Neural cell (in vitro differentiated cells): ENCODE measurements around the gene CYTH3. TPM values are rescaled to one million over a fixed set of nuclear protein-coding genes. Genes with fewer than 3 reads are reported as not detected.

Source experiments
- H2AFZ ChIP-seq: fragments of 200-600, 300-800 bp; sonication (generic), shearing (Covaris generic); 2 replicates; pipeline ENCODE4 v1.6.0; 2014; ENCODE audit warnings: low read depth, mild to moderate bottlenecking, antibody characterized with exemption, low read length, moderate library complexity
- H3F3A ChIP-seq: fragments of 200-600 bp; shearing (Covaris generic); 2 replicates; pipeline ENCODE4 v1.6.1; 2016; ENCODE audit warnings: mild to moderate bottlenecking, moderate library complexity, mixed read lengths, antibody characterized with exemption, low read length; ENCODE audit not compliant: insufficient read depth, poor library complexity, severe bottlenecking
- H3K27ac ChIP-seq: fragments of 200-600, 300-800 bp; sonication (generic), shearing (Covaris generic); 2 replicates; pipeline ENCODE4 v1.5.1; 2014; ENCODE audit warnings: mild to moderate bottlenecking, low read length, moderate library complexity
- H3K27me3 ChIP-seq: fragments of 300-800, 200-600 bp; sonication (generic), shearing (Covaris generic); 2 replicates; pipeline ENCODE4 v1.6.0; 2014; ENCODE audit warnings: mild to moderate bottlenecking, low read depth, low read length, moderate library complexity; ENCODE audit not compliant: insufficient read depth
- H3K36me3 ChIP-seq: fragments of 300-800, 200-600 bp; sonication (generic), shearing (Covaris generic); 2 replicates; pipeline ENCODE4 v1.5.1; 2014; ENCODE audit warnings: mild to moderate bottlenecking, antibody characterized with exemption, low read length, moderate library complexity; ENCODE audit not compliant: insufficient read depth
- H3K4me2 ChIP-seq: fragments of 300-800, 200-600 bp; sonication (generic), shearing (Covaris generic); 2 replicates; pipeline ENCODE4 v1.6.0; 2014; ENCODE audit warnings: mild to moderate bottlenecking, low read length
- H3K4me3 ChIP-seq: fragments of 300-800, 200-600 bp; sonication (generic), shearing (Covaris generic); 2 replicates; pipeline ENCODE4 v1.5.1; 2014; ENCODE audit warnings: mild to moderate bottlenecking, low read length, moderate library complexity
- H3K79me2 ChIP-seq: fragments of 200-600 bp; shearing (Covaris generic); replicated peaks from 2 replicates; pipeline ENCODE4 v1.6.0; 2014; ENCODE audit warnings: mild to moderate bottlenecking, low read length, moderate library complexity; ENCODE audit not compliant: insufficient read depth
- H3K9ac ChIP-seq: fragments of 300-800, 200-600 bp; sonication (generic), shearing (Covaris generic); 2 replicates; pipeline ENCODE4 v1.6.1; 2016; ENCODE audit warnings: mild to moderate bottlenecking, low read length, mixed read lengths
- H3K9me2 ChIP-seq: fragments of 200-600 bp; shearing (Covaris generic); 2 replicates; pipeline ENCODE4 v1.6.1; 2016; ENCODE audit warnings: mild to moderate bottlenecking, low read length, mixed read lengths; ENCODE audit not compliant: insufficient read depth
- H3K9me3 ChIP-seq: fragments of 200-600, 300-800 bp; sonication (generic), shearing (Covaris generic); 2 replicates; pipeline ENCODE4 v1.6.1; 2016; ENCODE audit warnings: mild to moderate bottlenecking, mixed run types, low read length, moderate library complexity, mixed read lengths
- H4K20me1 ChIP-seq: fragments of 200-600 bp; shearing (Covaris generic); 2 replicates; pipeline ENCODE4 v1.6.1; 2016; ENCODE audit warnings: mild to moderate bottlenecking, mixed run types; ENCODE audit not compliant: insufficient read depth
- CTCF ChIP-seq: fragments of 450-650 bp; IDR thresholded peaks from 2 replicates; pipeline ENCODE4 v1.5.1; 2014; ENCODE audit warnings: antibody characterized with exemption, mild to moderate bottlenecking, moderate library complexity; ENCODE audit not compliant: poor library complexity, severe bottlenecking
- EP300 ChIP-seq: fragments of 450-650 bp; conservative IDR thresholded peaks from 2 replicates; pipeline ENCODE4 v1.6.1; 2014; ENCODE audit warnings: antibody characterized with exemption, mild to moderate bottlenecking, moderate library complexity; ENCODE audit not compliant: poor library complexity, severe bottlenecking
- EZH2 ChIP-seq: fragments of 200-600, 300-800 bp; shearing (Covaris generic), sonication (generic); IDR thresholded peaks from 2 replicates; pipeline ENCODE4 v1.6.1; 2014; ENCODE audit warnings: antibody characterized with exemption, low read length, borderline replicate concordance, mild to moderate bottlenecking; ENCODE audit not compliant: insufficient read depth, poor library complexity, severe bottlenecking
- MXI1 ChIP-seq: fragments of 450-650 bp; conservative IDR thresholded peaks from 2 replicates; pipeline ENCODE4 v1.6.1; 2014; ENCODE audit warnings: antibody characterized with exemption, mild to moderate bottlenecking; ENCODE audit not compliant: poor library complexity, severe bottlenecking
- POLR2AphosphoS5 ChIP-seq: IDR thresholded peaks from 2 replicates; pipeline ENCODE4 v1.6.1; 2012
- RAD21 ChIP-seq: fragments of 450-650 bp; conservative IDR thresholded peaks from 2 replicates; pipeline ENCODE4 v1.6.1; 2014; ENCODE audit warnings: antibody characterized with exemption, mild to moderate bottlenecking, moderate library complexity
- REST ChIP-seq: IDR thresholded peaks from 2 replicates; pipeline ENCODE4 v1.6.1; 2012; ENCODE audit warnings: borderline replicate concordance
- SMC3 ChIP-seq: fragments of 450-650 bp; conservative IDR thresholded peaks from 2 replicates; pipeline ENCODE4 v1.6.1; 2014; ENCODE audit warnings: antibody characterized with exemption, mild to moderate bottlenecking, moderate library complexity; ENCODE audit not compliant: poor library complexity
- TAF1 ChIP-seq: IDR thresholded peaks from 2 replicates; pipeline ENCODE4 v1.6.1; 2012; ENCODE audit warnings: low read depth
- polyA plus RNA-seq: library from polyadenylated mRNA; depleted of rRNA; stranded (reverse); fragments of >200 nt; gene quantifications from 2 replicates; pipeline ENCODE4 v1.2.3, GENCODE V29; 2014

Gene CYTH3
- polyA plus RNA-seq, 1 donor from 2014 or later, result 33.9 TPM

- Histone ChIP-seq H3K9ac (no peak overlapping the region), H3F3A (no peaks in the 10 kb centered on the region), H3K9me2 (no peaks in the 10 kb centered on the region), H3K9me3 (no peaks in the 10 kb centered on the region), H3K27me3 (no peaks in the 10 kb centered on the region), H2AFZ (no peak overlapping the region), H3K79me2 (no peaks in the 10 kb centered on the region), H3K27ac (no peak overlapping the region), H3K36me3 (no peaks in the 10 kb centered on the region), H3K4me2 (no peak overlapping the region), H3K4me3 (no peak overlapping the region), H4K20me1 (no peaks in the 10 kb centered on the region)
- TF ChIP-seq RAD21 (no peak), EP300 (no peak), REST (no peak), CTCF (no peak), MXI1 (no peak), POLR2AphosphoS5 (no peak), SMC3 (no peak), TAF1 (no peak), EZH2 (no peak)
These were observed 63.1 kb downstream of the CYTH3 start for GRCh38 chr7:6209340-6209739.

GRCh38 chr7:6208573-6209328, 63.7 kb downstream of the CYTH3 start:
- Histone ChIP-seq H3F3A (no peaks in the 10 kb centered on the region), H3K79me2 (no peaks in the 10 kb centered on the region), H3K27me3 (no peaks in the 10 kb centered on the region), H3K9me3 (no peaks in the 10 kb centered on the region), H3K36me3 (no peaks in the 10 kb centered on the region), H2AFZ (no peak overlapping the region), H3K4me3 (no peak overlapping the region), H4K20me1 (no peaks in the 10 kb centered on the region), H3K9ac (no peak overlapping the region), H3K4me2 (no peak overlapping the region), H3K27ac (no peak overlapping the region), H3K9me2 (no peaks in the 10 kb centered on the region)
- no peak for TF ChIP-seq MXI1
- no peak for TF ChIP-seq TAF1
- TF ChIP-seq REST, result no peak
- no peak for TF ChIP-seq EZH2
- TF ChIP-seq SMC3, result no peak
- no peak for TF ChIP-seq RAD21
- TF ChIP-seq EP300, result no peak
- no peak for TF ChIP-seq CTCF
- no peak for TF ChIP-seq POLR2AphosphoS5
